Caki2 (cell line): ENCODE results near the gene ZNF620. TPM values are rescaled to one million over a fixed set of nuclear protein-coding genes. Genes with fewer than 3 reads are reported as not detected.

Source experiments
- DNase-seq: peaks from one replicate; pipeline ENCODE4 v3.0.0-alpha.2; 2015; ENCODE audit warnings: low read depth
- in situ Hi-C: cut with HindIII; loops from 2 replicates; pipeline ENCODE4 v1.10.0; 2016; ENCODE audit warnings: low sequenced_read_pairs, low pct_unique_long_range_greater_than_20kb, mixed read lengths
- total RNA-seq: library from RNA; depleted of rRNA; stranded (reverse); fragments of >200 nt; shearing (Covaris generic); gene quantifications from 2 replicates; pipeline ENCODE4 v1.2.3, GENCODE V29; 2014; ENCODE audit warnings: low replicate concordance

ZNF620 gene
- total RNA-seq, 1 experiment from 2014 or later = 0.88 TPM

GRCh38 chr3:40494698-40495097, 11.1 kb upstream of the ZNF620 start:
- in situ Hi-C loops = no loop called here
- no peak for DNase-seq

GRCh38 chr3:40497288-40497687, 8.6 kb upstream of the ZNF620 start:
- in situ Hi-C loops = no loop called here

GRCh38 chr3:40499952-40500351, 5.9 kb upstream of the ZNF620 start:
- in situ Hi-C loops = no loop called here
- DNase-seq = no peak

More at GRCh38 chr3:40497288-40497687, 8.6 kb upstream of the ZNF620 start:
- no peak for DNase-seq

- DNase-seq = no peak
- in situ Hi-C loops = no loop called here
Measured at GRCh38 chr3:40502034-40502433, 3.8 kb upstream of the ZNF620 start.

- in situ Hi-C loops = no loop called here
Measured at GRCh38 chr3:40504636-40505430, 1.0 kb upstream of the ZNF620 start.

GRCh38 chr3:40511031-40511718, 5.3 kb downstream of the ZNF620 start:
- DNase-seq = no peak
- in situ Hi-C loops = no loop called here

More at GRCh38 chr3:40504636-40505430, 1.0 kb upstream of the ZNF620 start:
- DNase-seq = peak; percentile 78

- in situ Hi-C loops = no loop called here
- DNase-seq = no peak
Measured at GRCh38 chr3:40516201-40516600, 10.4 kb downstream of the ZNF620 start.

GRCh38 chr3:40518067-40518466, 12.2 kb downstream of the ZNF620 start:
- in situ Hi-C loops = no loop called here
- DNase-seq = no peak

GRCh38 chr3:40518848-40519247, 13.0 kb downstream of the ZNF620 start:
- no peak for DNase-seq
- in situ Hi-C loops = no loop called here

- DNase-seq = no peak
- in situ Hi-C loops = no loop called here
Measured at GRCh38 chr3:40521254-40521653, 15.4 kb downstream of the ZNF620 start.

GRCh38 chr3:40523781-40524180, 17.9 kb downstream of the ZNF620 start:
- DNase-seq = no peak
- in situ Hi-C loops = no loop called here

- DNase-seq = no peak
- in situ Hi-C loops = no loop called here
Measured at GRCh38 chr3:40524222-40524567, 18.4 kb downstream of the ZNF620 start.

GRCh38 chr3:40524568-40525285, 18.9 kb downstream of the ZNF620 start, which contains the start of gene ZNF621:
TSS of gene ZNF621 (plus strand) at chr3:40524960. CDS start at chr3:40525841, 881 bp downstream.
- in situ Hi-C loops = no loop called here
- peak; percentile 80 for DNase-seq

- in situ Hi-C loops = no loop called here
Measured at GRCh38 chr3:40528426-40528825, 22.6 kb downstream of the ZNF620 start.

GRCh38 chr3:40532252-40532651, 26.4 kb downstream of the ZNF620 start:
- in situ Hi-C loops = no loop called here
- no peak for DNase-seq

More at GRCh38 chr3:40528426-40528825, 22.6 kb downstream of the ZNF620 start:
- DNase-seq = no peak

- in situ Hi-C loops = no loop called here
- DNase-seq = no peak
Measured at GRCh38 chr3:40534283-40534682, 28.4 kb downstream of the ZNF620 start.

GRCh38 chr3:40546816-40547215, 41.0 kb downstream of the ZNF620 start:
- no peak for DNase-seq

GRCh38 chr3:40550167-40550566, 44.3 kb downstream of the ZNF620 start:
- DNase-seq = no peak
- in situ Hi-C loops = no loop called here

More at GRCh38 chr3:40546816-40547215, 41.0 kb downstream of the ZNF620 start:
- in situ Hi-C loops = no loop called here
